Endothelial cell (in vitro differentiated cells): ENCODE results near the gene PCDHGA5. TPM values are rescaled to one million over a fixed set of nuclear protein-coding genes. Genes with fewer than 3 reads are reported as not detected.

ENCODE experiments used
- total RNA-seq: library from RNA; stranded (reverse); fragmentation: NEBNext Ultra II Directional; extraction: Animal tissue kit (Norgen Biotek cat#: 25700); gene quantifications from one replicate; pipeline ENCODE4 v1.2.1, GENCODE V29; 2021; ENCODE audit not compliant: unreplicated experiment

PCDHGA5 gene
- total RNA-seq, 1 donor from 2014 or later = 2.4 TPM

Other genes starting within 250 kb of the PCDHGA5 start
- gene PCDHB4, start 242.3 kb upstream of the PCDHGA5 start, total RNA-seq = 2.3 TPM
- gene PCDHB5, start 229.0 kb upstream of the PCDHGA5 start, total RNA-seq = 7.8 TPM
- gene PCDHB6, start 214.1 kb upstream of the PCDHGA5 start, total RNA-seq = 1.1 TPM
- 4.6 TPM for gene PCDHB7, start 191.5 kb upstream of the PCDHGA5 start, total RNA-seq
- 9.2 TPM for gene PCDHB8, start 186.4 kb upstream of the PCDHGA5 start, total RNA-seq
- gene PCDHB16, start 181.8 kb upstream of the PCDHGA5 start, total RNA-seq = 10.9 TPM
- 15.2 TPM for gene PCDHB9, start 177.0 kb upstream of the PCDHGA5 start, total RNA-seq
- 10.3 TPM for gene PCDHB10, start 171.8 kb upstream of the PCDHGA5 start, total RNA-seq
- 6.4 TPM for gene PCDHB11, start 164.5 kb upstream of the PCDHGA5 start, total RNA-seq
- 8.4 TPM for gene PCDHB12, start 155.4 kb upstream of the PCDHGA5 start, total RNA-seq
- gene PCDHB13, start 150.2 kb upstream of the PCDHGA5 start, total RNA-seq = 7.1 TPM
- gene PCDHB14, start 140.8 kb upstream of the PCDHGA5 start, total RNA-seq = 8.4 TPM
- gene PCDHB15, start 118.8 kb upstream of the PCDHGA5 start, total RNA-seq = 10.5 TPM
- gene SLC25A2, start 60.1 kb upstream of the PCDHGA5 start, total RNA-seq = 0.62 TPM
- gene TAF7, start 43.4 kb upstream of the PCDHGA5 start, total RNA-seq = 86.4 TPM
- 1.4 TPM for gene PCDHGA1, start 33.6 kb upstream of the PCDHGA5 start, total RNA-seq
- gene PCDHGA2, start 25.4 kb upstream of the PCDHGA5 start, total RNA-seq = 1.6 TPM
- 1.4 TPM for gene PCDHGA3, start 20.3 kb upstream of the PCDHGA5 start, total RNA-seq
- 3.1 TPM for gene PCDHGB1, start 14.1 kb upstream of the PCDHGA5 start, total RNA-seq
- gene PCDHGA4, start 9.1 kb upstream of the PCDHGA5 start, total RNA-seq = 2.0 TPM
- gene PCDHGB2, start 4.2 kb upstream of the PCDHGA5 start, total RNA-seq = 11.1 TPM
- 4.1 TPM for gene PCDHGB3, start 6.1 kb downstream of the PCDHGA5 start, total RNA-seq
- gene PCDHGA6, start 9.7 kb downstream of the PCDHGA5 start, total RNA-seq = 3.9 TPM
- 6.3 TPM for gene PCDHGA7, start 18.6 kb downstream of the PCDHGA5 start, total RNA-seq
- 13.2 TPM for gene PCDHGB4, start 23.5 kb downstream of the PCDHGA5 start, total RNA-seq
- 2.6 TPM for gene PCDHGA8, start 28.5 kb downstream of the PCDHGA5 start, total RNA-seq
- 5.5 TPM for gene PCDHGB5, start 33.8 kb downstream of the PCDHGA5 start, total RNA-seq
- 3.1 TPM for gene PCDHGA9, start 38.6 kb downstream of the PCDHGA5 start, total RNA-seq
- gene PCDHGB6, start 43.9 kb downstream of the PCDHGA5 start, total RNA-seq = 60.0 TPM
- gene PCDHGA10, start 48.8 kb downstream of the PCDHGA5 start, total RNA-seq = 43.0 TPM
- 45.2 TPM for gene PCDHGB7, start 53.5 kb downstream of the PCDHGA5 start, total RNA-seq
- gene PCDHGA11, start 56.9 kb downstream of the PCDHGA5 start, total RNA-seq = 10.8 TPM
- gene PCDHGA12, start 66.3 kb downstream of the PCDHGA5 start, total RNA-seq = 3.8 TPM
- gene PCDHGC3, start 111.8 kb downstream of the PCDHGA5 start, total RNA-seq = 68.2 TPM
- gene PCDHGC4, start 120.9 kb downstream of the PCDHGA5 start, total RNA-seq = 3.5 TPM
- 2.9 TPM for gene PCDHGC5, start 124.9 kb downstream of the PCDHGA5 start, total RNA-seq